Activated CD4-positive, alpha-beta T cell treated with anti-CD3 and anti-CD28 coated beads, Interleukin-2, amount 50 U/mL, for 1 hour (primary cell): ENCODE measurements around the gene BCAP29.
"Not testable (repeated sequence)": the region's sequence is repeated elsewhere in the genome, so short reads cannot be mapped to it uniquely, and the experiment has no call there.

Experiments
- DNase-seq: peaks from one replicate; pipeline ENCODE4 v3.0.0-alpha.2; 2020

BCAP29 gene, protein sequence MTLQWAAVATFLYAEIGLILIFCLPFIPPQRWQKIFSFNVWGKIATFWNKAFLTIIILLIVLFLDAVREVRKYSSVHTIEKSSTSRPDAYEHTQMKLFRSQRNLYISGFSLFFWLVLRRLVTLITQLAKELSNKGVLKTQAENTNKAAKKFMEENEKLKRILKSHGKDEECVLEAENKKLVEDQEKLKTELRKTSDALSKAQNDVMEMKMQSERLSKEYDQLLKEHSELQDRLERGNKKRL

DNA sequence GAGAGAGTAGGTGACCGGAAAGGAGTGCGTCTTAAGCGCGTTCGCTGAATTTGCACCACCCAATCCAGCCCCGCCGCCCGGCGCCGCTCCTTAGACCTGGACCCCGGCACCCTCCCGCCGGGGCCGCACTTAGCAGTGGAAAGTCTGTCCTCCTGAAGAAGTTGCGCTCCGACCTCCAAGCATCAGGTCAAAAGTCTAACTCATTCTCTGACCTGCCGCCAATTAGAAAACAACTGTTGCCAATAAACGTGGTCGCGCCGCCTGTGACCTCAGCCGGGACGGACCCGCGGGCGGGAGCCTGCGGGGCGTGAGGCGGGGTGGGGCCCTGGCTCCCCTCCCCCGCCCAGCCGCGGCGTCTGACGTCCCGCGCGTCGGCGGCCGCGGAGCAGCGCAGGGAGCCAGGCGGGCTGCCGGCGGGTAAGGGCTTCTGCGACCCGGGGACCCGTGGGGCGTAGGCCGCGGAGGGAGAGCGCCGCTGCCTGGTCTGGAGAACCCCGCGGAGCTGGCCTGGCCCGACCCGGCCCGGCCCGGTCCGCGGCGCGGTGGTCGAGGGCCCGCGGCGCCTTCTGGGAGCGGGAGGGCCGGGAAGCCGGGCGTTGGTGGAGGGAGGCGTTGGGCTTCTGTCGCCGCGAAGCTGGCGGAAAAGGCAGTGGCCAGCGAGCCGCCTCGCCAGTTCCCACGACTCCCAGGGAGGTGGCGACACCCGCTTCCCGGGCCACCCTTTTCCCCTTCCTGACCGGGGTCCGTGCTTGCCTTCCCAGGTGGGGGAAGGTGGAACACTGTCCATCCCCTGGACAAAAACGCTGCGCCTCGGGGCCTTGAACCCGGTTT lies at the start of gene BCAP29:
Gene BCAP29, plus strand, starts transcription at position 362 of the 831 bp plus-strand sequence. CDS start 527 bp downstream, outside the sequence.
- peak; percentile 58 for DNase-seq

GRCh38 chr7:107530751-107531150 lies 49.3 kb upstream of the BCAP29 start:
- no peak for DNase-seq

DNA sequence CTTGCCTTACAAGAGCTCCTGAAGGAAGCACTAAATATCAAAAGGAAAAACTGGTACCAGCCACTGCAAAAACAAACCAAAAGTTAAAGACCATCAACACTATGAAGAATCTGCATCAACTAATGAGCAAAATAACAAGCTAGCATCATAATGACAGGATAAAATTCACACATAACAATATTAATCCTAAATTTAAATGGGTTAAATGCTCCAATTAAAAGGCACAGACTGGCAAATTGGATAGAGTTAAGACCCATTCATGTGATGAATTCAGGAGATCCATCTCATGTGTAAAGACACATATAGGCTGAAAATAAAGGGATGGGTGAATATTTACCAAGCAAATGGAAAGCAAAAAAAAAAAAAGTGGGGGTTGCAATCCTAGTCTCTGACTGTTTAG lies 45.9 kb upstream of the BCAP29 start:
- DNase-seq = no peak

GRCh38 chr7:107537228-107537627 lies 42.8 kb upstream of the BCAP29 start:
- DNase-seq = not testable (repeated sequence)

DNA sequence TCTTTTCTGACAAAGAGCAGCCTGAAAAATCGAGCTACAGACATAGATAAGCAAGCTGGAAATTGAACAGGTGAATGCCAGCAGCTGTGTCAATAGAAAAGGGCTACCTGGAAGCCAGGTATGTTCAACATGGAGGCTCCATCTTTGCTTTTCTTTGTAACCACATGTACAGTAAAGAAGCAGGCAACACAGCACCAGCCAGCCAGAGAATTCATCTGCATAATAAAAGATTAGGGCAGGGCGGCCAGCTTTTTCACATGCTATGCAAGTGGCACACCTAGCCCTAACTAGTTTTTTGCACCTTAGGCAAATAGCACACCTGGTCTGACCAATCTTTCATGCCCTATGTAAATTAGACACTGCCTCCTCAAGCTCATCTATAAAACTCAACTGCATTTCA lies 42.0 kb upstream of the BCAP29 start:
- DNase-seq = no peak

- DNase-seq = no peak
Measured at GRCh38 chr7:107543338-107543993, 36.6 kb upstream of the BCAP29 start.

DNA sequence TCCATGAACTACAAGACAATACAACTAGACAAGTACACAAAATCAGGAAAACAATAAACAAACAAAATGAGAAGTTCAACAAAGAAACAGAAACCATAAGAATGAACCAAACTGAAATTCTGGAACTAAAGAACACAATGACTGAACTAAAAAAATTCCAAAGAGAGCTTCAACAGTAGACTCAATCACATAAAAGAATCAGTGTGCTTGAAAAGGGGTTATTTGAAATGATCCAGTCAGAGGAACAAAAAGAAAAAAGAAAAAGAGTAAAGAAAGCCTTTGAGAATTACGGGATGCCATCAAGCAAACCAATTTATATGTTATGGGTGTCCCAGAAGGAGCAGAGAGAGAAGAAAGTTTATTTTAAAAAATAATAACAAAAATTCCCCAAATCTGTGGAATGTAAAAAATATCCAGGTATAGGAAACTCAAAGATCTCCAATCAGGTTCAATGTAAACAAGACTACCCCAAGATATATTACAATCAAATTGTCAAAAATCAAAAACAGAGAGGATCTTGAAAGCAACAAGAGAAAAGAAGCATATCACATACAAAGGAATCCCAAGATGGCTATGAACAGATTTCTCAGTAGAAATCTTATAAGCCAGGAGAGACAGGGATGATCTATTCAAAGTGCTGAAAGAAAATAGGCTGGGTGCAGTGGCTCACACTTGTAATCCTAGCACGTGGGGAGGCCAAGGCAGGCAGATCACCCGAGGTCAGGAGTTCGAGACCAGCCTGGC lies 35.0 kb upstream of the BCAP29 start:
- no peak for DNase-seq

DNA sequence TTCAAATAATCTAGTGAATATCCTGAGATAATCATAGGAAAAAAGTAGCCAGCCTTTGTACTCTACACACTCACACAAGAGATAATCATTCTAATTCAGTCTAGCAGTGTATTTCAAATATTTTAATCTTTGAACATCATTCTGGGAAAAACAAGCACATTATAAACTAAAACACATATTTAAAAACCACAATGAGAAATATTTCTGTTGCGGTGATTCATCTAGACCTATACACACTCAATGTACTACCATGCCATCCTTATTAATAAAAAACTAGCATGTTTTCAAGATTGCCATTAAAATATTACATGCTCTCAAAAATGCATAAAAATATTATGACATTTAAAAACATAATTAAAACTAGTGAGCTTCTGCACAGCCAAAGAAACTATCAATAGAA lies 28.1 kb upstream of the BCAP29 start:
- no peak for DNase-seq

GRCh38 chr7:107555893-107556292 lies 24.2 kb upstream of the BCAP29 start:
- no peak for DNase-seq

DNA sequence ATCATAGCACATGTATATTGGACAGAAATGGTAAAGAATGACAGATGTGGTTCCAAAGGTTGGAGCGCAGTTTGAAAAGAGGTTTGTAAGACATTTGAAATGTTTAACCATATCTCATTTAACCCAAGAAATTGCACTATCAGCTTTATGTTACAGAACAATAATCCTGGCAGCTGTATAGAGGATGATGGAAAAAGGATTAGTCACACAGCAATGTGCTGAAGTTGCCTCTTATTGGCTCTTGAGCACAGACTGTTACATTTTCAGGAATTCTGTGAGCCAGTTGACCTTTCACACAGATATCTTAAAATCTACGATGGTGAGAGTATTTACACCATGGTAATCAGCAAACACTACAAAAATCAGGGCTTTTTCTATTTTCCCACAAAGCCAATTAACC lies 20.2 kb upstream of the BCAP29 start:
- no peak for DNase-seq

DNA sequence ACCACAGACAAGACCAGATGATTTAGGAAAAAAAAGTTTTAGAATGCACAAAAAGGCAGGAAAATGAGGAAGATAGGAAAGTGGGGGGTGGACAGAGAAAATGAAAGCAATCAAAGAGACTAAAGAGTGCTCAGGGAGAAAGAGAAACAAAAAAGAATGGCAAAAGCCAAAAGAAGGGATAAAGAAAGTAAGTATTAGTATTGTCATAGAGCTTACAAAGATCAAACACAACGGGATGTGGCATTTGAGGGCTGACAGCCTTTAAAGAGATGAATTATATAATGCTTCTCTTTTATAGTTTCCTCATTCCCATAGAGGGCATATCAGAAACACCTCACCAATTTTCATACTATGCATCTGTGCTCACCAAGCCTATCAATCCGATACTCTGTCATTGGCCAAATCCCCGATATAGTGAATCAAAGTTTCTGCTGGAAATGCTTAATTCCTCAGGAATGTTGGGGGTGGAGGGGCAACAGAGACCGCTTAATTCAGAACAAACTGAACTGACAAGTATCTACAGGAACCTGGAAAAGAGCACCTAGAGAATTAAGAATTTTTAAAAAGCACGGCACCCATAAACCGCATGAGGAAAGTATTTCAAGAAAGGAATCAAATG lies 19.0 kb upstream of the BCAP29 start:
- no peak for DNase-seq

DNA sequence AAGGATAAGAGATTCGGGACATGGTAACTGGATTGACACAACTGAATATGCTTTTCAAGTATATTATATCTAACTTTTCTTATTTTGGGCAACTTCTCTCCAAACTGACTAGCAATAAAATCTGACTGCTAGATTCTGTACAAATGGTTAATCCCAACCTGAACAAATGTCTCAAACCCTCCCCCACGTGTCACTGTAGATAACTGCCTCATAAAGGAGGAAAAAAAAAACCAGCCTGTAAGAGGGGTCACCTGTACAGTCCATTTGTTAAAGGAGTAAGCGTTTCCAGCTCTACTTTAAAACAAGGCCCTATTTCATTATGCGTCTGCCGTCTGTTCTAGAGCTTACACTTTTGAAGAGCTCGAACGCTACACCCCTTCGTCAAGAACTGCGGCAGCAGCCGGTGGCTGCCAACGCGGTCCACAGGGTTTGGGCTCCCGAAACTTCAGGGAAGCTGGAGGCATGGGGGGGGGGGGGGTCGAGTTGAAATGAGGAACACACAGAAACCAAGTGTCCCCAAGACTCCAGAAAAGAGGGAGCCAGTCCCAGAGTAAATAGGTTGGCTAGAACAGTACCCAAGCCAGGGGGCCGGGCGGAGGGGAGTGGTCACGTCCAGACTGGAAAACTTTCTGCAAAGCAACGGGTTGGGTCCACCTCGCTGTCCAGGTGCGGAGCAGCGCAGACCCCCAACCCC lies 16.8 kb upstream of the BCAP29 start:
- DNase-seq = no peak

GRCh38 chr7:107563775-107564552 lies 16.1 kb upstream of the BCAP29 start, which contains the start of the genes COG5 and DUS4L:
Gene COG5, minus strand, starts transcription at chr7:107563920. Its CDS starts 24 bp downstream, at chr7:107563896.
Gene DUS4L, plus strand, starts transcription at chr7:107563971. Its CDS starts 3,100 bp downstream, at chr7:107567071.
- DNase-seq = peak; percentile 84

- DNase-seq = no peak
Measured at GRCh38 chr7:107564553-107565298, 15.3 kb upstream of the BCAP29 start.

- DNase-seq = no peak
Measured at GRCh38 chr7:107570298-107570697, 9.7 kb upstream of the BCAP29 start.

DNA sequence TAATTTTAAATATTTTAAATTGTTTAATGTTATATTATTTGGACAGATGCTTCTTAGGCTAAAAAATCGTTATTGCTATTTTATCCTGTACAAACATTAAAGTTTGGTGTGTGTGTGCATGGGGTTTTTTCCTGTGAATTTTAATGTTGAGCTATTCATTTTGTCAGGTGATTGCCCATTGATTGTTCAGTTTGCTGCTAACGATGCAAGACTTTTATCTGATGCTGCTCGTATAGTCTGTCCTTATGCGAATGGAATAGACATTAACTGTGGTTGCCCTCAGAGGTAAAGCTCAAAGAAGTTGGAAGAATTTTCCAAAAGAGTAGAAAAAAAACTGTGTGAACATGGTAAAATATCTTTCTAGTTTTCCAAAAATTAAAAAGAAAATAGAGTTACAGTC lies 6.5 kb upstream of the BCAP29 start:
- DNase-seq = no peak

DNA sequence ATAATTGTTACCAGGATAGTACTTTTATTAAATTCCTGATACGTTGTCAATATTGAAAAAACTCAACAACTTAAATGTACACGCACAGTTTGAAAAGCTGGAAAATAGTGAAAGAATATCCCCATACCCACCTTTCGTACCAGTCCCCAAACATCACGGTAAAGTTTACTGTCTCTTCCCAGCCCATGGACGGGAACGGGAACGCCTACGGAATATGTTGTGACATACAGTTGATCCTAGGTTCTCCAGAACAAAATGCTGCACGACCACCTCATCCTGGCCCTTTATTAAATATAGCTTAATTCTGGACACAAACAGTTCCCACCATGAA lies 527 bp upstream of the BCAP29 start:
- DNase-seq = no peak

DNA sequence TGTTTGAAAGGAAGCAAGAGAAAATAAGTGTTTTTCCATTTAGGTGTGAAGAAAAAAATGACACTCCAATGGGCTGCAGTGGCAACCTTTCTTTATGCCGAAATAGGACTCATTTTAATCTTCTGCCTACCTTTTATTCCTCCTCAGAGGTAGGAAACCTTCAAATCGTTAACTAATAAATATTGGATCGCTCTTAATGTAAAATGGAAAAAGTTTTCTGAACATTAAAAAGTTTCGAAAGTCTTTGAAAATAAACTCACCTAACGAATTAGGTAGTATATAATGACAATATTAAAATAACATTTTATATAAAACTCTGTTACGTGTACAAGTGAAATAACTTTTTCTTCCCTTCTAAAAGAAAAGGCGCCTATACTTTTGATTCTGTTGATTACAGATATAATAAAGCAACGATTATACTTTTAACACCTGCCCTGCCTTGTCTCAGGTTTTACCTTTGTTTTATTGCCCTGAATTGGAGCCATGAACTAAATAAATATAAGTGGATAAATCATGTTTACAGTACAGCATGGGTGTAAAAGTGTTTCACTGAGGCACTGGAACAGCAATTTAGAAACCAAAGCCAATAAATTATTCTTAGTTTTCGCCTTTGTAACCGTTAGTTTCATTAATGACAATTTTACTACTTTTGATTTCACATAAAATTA lies 804 bp downstream of the BCAP29 start:
- no peak for DNase-seq

DNA sequence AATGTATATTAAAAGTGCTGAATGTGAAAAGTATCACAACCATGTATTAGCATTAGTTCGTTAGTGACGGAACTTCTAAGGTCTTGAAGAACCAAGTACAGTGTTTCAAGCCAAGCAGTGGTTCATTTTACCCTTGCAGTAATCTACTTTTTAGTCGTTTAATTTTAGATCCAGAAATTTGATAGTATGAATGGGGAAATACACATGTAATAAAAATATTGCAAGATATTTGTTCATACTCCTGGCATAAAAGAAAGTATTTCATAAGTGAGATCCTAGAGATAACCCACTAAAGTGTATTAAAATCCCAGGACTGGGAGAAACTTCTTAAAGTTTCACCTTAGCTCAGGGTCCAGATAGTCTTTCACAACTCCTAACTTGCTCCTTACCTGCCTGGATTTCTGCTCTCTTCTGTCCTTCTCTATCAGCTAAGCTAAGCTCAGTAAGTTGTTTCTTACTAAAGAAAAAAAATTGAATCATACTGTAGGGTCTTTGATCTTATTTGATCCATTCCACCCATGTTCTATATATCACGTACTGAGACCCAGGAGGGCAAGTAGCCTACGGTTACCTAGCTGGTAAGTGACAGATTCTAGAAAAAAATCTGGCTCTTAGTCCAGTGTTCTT lies 1.5 kb downstream of the BCAP29 start:
- no peak for DNase-seq
